Astrocyte (in vitro differentiated cells and primary cell): ENCODE results near the gene FAM240B. TPM values are rescaled to one million over a fixed set of nuclear protein-coding genes. Genes with fewer than 3 reads are reported as not detected.

Source experiments
- DNase-seq: peaks from one replicate; pipeline ENCODE4 v3.0.0-alpha.2; 2010; ENCODE audit warnings: low read depth
- FAIRE-seq: peaks from 2 replicates; lab custom pipeline; 2011; peaks lifted over from hg19 to GRCh38; lab: Jason Lieb, UNC
- H2AFZ ChIP-seq: 2 replicates; pipeline ENCODE4 v1.6.0; 2012; ENCODE audit warnings: low read depth, low read length, inconsistent platforms
- H3K27ac ChIP-seq: 2 replicates; pipeline ENCODE4 v1.5.1; 2011; ENCODE audit warnings: low read depth, low read length, inconsistent platforms
- H3K27me3 ChIP-seq: 2 replicates; pipeline ENCODE4 v1.6.0; 2011; ENCODE audit warnings: low read length, inconsistent platforms; ENCODE audit not compliant: insufficient read depth
- H3K36me3 ChIP-seq: 2 replicates; pipeline ENCODE4 v1.5.1; 2011; ENCODE audit warnings: low read length, inconsistent platforms; ENCODE audit not compliant: insufficient read depth
- H3K4me1 ChIP-seq: 2 replicates; pipeline ENCODE4 v1.5.1; 2011; ENCODE audit warnings: low read length, inconsistent platforms; ENCODE audit not compliant: insufficient read depth
- H3K4me2 ChIP-seq: 2 replicates; pipeline ENCODE4 v1.6.0; 2012; ENCODE audit warnings: low read length, inconsistent platforms
- H3K4me3 ChIP-seq: 2 replicates; pipeline ENCODE4 v1.5.1; 2011; ENCODE audit warnings: low read depth, mild to moderate bottlenecking, low read length, inconsistent platforms; ENCODE audit not compliant: insufficient read depth
- H3K79me2 ChIP-seq: 2 replicates; pipeline ENCODE4 v1.6.0; 2012; ENCODE audit warnings: mild to moderate bottlenecking, low read length, inconsistent platforms; ENCODE audit not compliant: insufficient read depth
- H3K9ac ChIP-seq: 2 replicates; pipeline ENCODE4 v1.6.0; 2012; ENCODE audit warnings: mild to moderate bottlenecking, low read length, inconsistent platforms
- H3K9me3 ChIP-seq: 2 replicates; pipeline ENCODE4 v1.5.1; 2012; ENCODE audit warnings: low read depth, mild to moderate bottlenecking, low read length, inconsistent platforms; ENCODE audit not compliant: insufficient read depth
- H4K20me1 ChIP-seq: 2 replicates; pipeline ENCODE4 v1.6.0; 2012; ENCODE audit warnings: low read length, inconsistent platforms; ENCODE audit not compliant: insufficient read depth
- H3K27ac Mint-ChIP-seq: one replicate; pipeline ENCODE4 v1.8.0; 2021; ENCODE audit warnings: mild to moderate bottlenecking, mixed read lengths; ENCODE audit not compliant: unreplicated experiment
- H3K27me3 Mint-ChIP-seq: one replicate; pipeline ENCODE4 v1.8.0; 2021; ENCODE audit warnings: low read depth, mixed read lengths; ENCODE audit not compliant: unreplicated experiment
- H3K36me3 Mint-ChIP-seq: one replicate; pipeline ENCODE4 v1.8.0; 2021; ENCODE audit warnings: low read depth, mixed read lengths; ENCODE audit not compliant: unreplicated experiment
- H3K4me1 Mint-ChIP-seq: one replicate; pipeline ENCODE4 v1.8.0; 2021; ENCODE audit warnings: low read depth, mixed read lengths; ENCODE audit not compliant: unreplicated experiment
- H3K4me3 Mint-ChIP-seq: one replicate; pipeline ENCODE4 v1.8.0; 2021; ENCODE audit warnings: mild to moderate bottlenecking, moderate library complexity, mixed read lengths; ENCODE audit not compliant: unreplicated experiment
- H3K9me3 Mint-ChIP-seq: one replicate; pipeline ENCODE4 v1.8.0; 2021; ENCODE audit warnings: mild to moderate bottlenecking, mixed read lengths; ENCODE audit not compliant: unreplicated experiment
- CTCF ChIP-seq: IDR thresholded peaks from 2 replicates; pipeline ENCODE4 v1.5.1; 2011; ENCODE audit warnings: low read depth, mild to moderate bottlenecking, inconsistent platforms, low read length, moderate library complexity; ENCODE audit not compliant: insufficient read depth
- EZH2 ChIP-seq: IDR thresholded peaks from 2 replicates; pipeline ENCODE4 v1.6.1; 2012; ENCODE audit warnings: mild to moderate bottlenecking, low read length, inconsistent platforms; ENCODE audit not compliant: insufficient read depth
- total RNA-seq: library from RNA; stranded (reverse); gene quantifications from 2 replicates; pipeline ENCODE4 v1.2.1, GENCODE V29; 2021

The FAM240B gene
- total RNA-seq, 1 donor from 2014 or later, result not detected

GRCh38 chr9:38685535-38685934, 34.4 kb downstream of the FAM240B start:
- H3K4me1 Mint-ChIP-seq, result peaks cover 40% of the 10 kb centered on the region
- peaks cover under 1% of the 10 kb centered on the region for H3K9me3 Mint-ChIP-seq
- Histone ChIP-seq H3K4me2 (no peak overlapping the region), H2AFZ (no peak overlapping the region), H3K27me3 (no peaks in the 10 kb centered on the region), H3K9ac (no peak overlapping the region), H3K4me3 (no peak overlapping the region), H4K20me1 (no peaks in the 10 kb centered on the region), H3K9me3 (no peaks in the 10 kb centered on the region), H3K79me2 (no peaks in the 10 kb centered on the region), H3K36me3 (no peaks in the 10 kb centered on the region), H3K4me1 (peaks cover 42% of the 10 kb centered on the region), H3K27ac (no peak overlapping the region)
- H3K27ac Mint-ChIP-seq, result no peak overlapping the region
- H3K36me3 Mint-ChIP-seq, result no peaks in the 10 kb centered on the region
- DNase-seq, result no peak
- TF ChIP-seq EZH2, result no peak
- TF ChIP-seq CTCF, result no peak
- H3K4me3 Mint-ChIP-seq, result no peak overlapping the region
- H3K27me3 Mint-ChIP-seq, result no peaks in the 10 kb centered on the region
- no peak for FAIRE-seq

DNA sequence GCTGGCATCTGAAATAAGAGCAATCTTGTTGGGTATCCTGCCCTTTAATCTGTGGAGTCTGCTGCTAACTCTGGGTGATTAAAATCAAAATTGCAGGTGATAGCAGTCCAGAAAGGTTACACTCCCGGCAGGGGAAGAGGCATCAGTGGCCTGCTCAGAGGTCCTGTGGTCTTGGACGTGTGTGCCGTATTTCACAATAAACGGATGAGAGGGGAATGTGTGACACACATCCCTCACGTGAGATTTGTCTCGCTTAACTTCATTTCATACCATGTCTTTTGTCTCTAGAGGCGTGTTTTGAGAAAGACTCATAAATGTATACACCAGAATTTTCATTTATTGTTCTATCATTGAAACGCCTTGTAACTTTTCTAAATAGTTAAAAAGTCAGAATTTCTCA, 36.6 kb downstream of the FAM240B start:
- Histone ChIP-seq H3K4me1 (peaks cover 34% of the 10 kb centered on the region), H3K79me2 (no peaks in the 10 kb centered on the region), H3K27ac (no peak overlapping the region), H3K4me2 (peak overlapping the region; percentile 73), H2AFZ (no peak overlapping the region), H3K36me3 (no peaks in the 10 kb centered on the region), H3K9ac (no peak overlapping the region), H3K27me3 (no peaks in the 10 kb centered on the region), H3K9me3 (no peaks in the 10 kb centered on the region), H4K20me1 (no peaks in the 10 kb centered on the region), H3K4me3 (no peak overlapping the region)
- H3K4me1 Mint-ChIP-seq, result peaks cover 34% of the 10 kb centered on the region
- FAIRE-seq (no peak), DNase-seq (no peak)
- H3K36me3 Mint-ChIP-seq, result no peaks in the 10 kb centered on the region
- no peaks in the 10 kb centered on the region for H3K27me3 Mint-ChIP-seq
- H3K4me3 Mint-ChIP-seq, result peak overlapping the region; percentile 35
- TF ChIP-seq EZH2, result no peak
- TF ChIP-seq CTCF, result no peak
- peaks cover 3% of the 10 kb centered on the region for H3K9me3 Mint-ChIP-seq
- H3K27ac Mint-ChIP-seq, result peak overlapping the region; percentile 66

DNA sequence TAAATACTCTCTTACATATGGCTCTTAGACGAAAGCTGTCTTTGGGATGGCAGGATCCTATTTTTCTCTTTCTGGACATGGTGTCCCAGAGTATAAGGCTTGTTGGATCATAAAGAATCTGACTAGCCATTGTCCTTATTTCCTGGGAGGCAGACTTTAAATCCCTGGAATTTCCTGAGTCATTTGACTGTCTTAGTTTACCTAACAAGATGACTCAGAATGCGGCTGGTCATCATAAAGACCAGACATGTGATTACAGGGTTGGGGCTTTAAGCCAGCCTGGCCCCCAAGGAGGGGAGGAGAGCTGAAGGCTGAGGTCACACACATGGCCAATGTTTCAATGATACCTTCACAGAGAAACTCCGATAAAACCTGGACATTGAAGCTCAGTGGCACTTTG, 37.2 kb downstream of the FAM240B start:
- Histone ChIP-seq H3K4me1 (peaks cover 34% of the 10 kb centered on the region), H3K4me2 (peak overlapping the region; percentile 73), H3K27ac (peak overlapping the region; percentile 89), H2AFZ (no peak overlapping the region), H3K27me3 (no peaks in the 10 kb centered on the region), H3K79me2 (no peaks in the 10 kb centered on the region), H3K36me3 (no peaks in the 10 kb centered on the region), H3K4me3 (peak overlapping the region; percentile 3), H3K9ac (peak overlapping the region; percentile 60), H4K20me1 (no peaks in the 10 kb centered on the region), H3K9me3 (no peaks in the 10 kb centered on the region)
- DNase-seq (peak; percentile 93), FAIRE-seq (peak; percentile 81)
- H3K4me1 Mint-ChIP-seq, result peaks cover 35% of the 10 kb centered on the region
- no peak overlapping the region for H3K4me3 Mint-ChIP-seq
- peaks cover 3% of the 10 kb centered on the region for H3K9me3 Mint-ChIP-seq
- H3K27ac Mint-ChIP-seq, result peak overlapping the region; percentile 73
- TF ChIP-seq EZH2 (no peak), CTCF (no peak)
- no peaks in the 10 kb centered on the region for H3K27me3 Mint-ChIP-seq
- H3K36me3 Mint-ChIP-seq, result no peaks in the 10 kb centered on the region
